Karpas-422 (cell line): ENCODE results near the gene MYO18A. TPM values are rescaled to one million over a fixed set of nuclear protein-coding genes. Genes with fewer than 3 reads are reported as not detected.

Source experiments
- DNase-seq: peaks from one replicate; pipeline ENCODE4 v3.0.0-alpha.2; 2015
- H2AFZ ChIP-seq: fragments of 200-600 bp; sonication (generic); 2 replicates; pipeline ENCODE4 v1.6.1; 2014; ENCODE audit warnings: antibody characterized with exemption, low read length, mixed read lengths
- H3K27ac ChIP-seq: fragments of 200-600 bp; sonication (generic); 2 replicates; pipeline ENCODE4 v1.5.1; 2014; ENCODE audit warnings: mild to moderate bottlenecking, low read length, moderate library complexity
- H3K27me3 ChIP-seq: fragments of 200-600 bp; sonication (generic); 2 replicates; pipeline ENCODE4 v1.6.1; 2014; ENCODE audit warnings: low read length, mixed read lengths
- H3K36me3 ChIP-seq: fragments of 200-600 bp; sonication (generic); 2 replicates; pipeline ENCODE4 v1.6.1; 2014; ENCODE audit warnings: low read length, mixed read lengths; ENCODE audit not compliant: insufficient read depth
- H3K4me1 ChIP-seq: fragments of 200-600 bp; sonication (generic); 2 replicates; pipeline ENCODE4 v1.6.1; 2014; ENCODE audit warnings: mild to moderate bottlenecking, low read length, mixed read lengths
- H3K4me2 ChIP-seq: fragments of 200-600 bp; sonication (generic); 2 replicates; pipeline ENCODE4 v1.6.1; 2014; ENCODE audit warnings: low read length, low read depth, mild to moderate bottlenecking; ENCODE audit not compliant: poor library complexity, severe bottlenecking
- H3K4me3 ChIP-seq: fragments of 200-600 bp; sonication (generic); 2 replicates; pipeline ENCODE4 v1.5.1; 2014; ENCODE audit warnings: mild to moderate bottlenecking, antibody characterized with exemption, low read length, mixed read lengths
- H3K79me2 ChIP-seq: fragments of 200-600 bp; sonication (generic); 2 replicates; pipeline ENCODE4 v1.6.1; 2014; ENCODE audit warnings: mild to moderate bottlenecking, low read length, mixed read lengths
- H3K9ac ChIP-seq: fragments of 200-600 bp; sonication (generic); 2 replicates; pipeline ENCODE4 v1.6.0; 2014; ENCODE audit warnings: low read length
- H3K9me2 ChIP-seq: fragments of 200-600 bp; sonication (generic), shearing (Covaris generic); replicated peaks from 2 replicates; pipeline ENCODE4 v1.6.0; 2014; ENCODE audit warnings: mild to moderate bottlenecking, low read length, moderate library complexity; ENCODE audit not compliant: insufficient read depth
- H3K9me3 ChIP-seq: fragments of 300-700, 200-600 bp; sonication (generic); 2 replicates; pipeline ENCODE4 v1.6.1; 2014; ENCODE audit warnings: low read length, mixed read lengths
- H4K20me1 ChIP-seq: fragments of 200-600 bp; sonication (generic); 2 replicates; pipeline ENCODE4 v1.6.1; 2014; ENCODE audit warnings: mild to moderate bottlenecking, antibody characterized with exemption, low read length, low read depth; ENCODE audit not compliant: insufficient read depth
- total RNA-seq: library from RNA; depleted of rRNA; stranded (reverse); fragments of >200 nt; shearing (Covaris generic); gene quantifications from 2 replicates; pipeline ENCODE4 v1.2.3, GENCODE V29; 2014; ENCODE audit warnings: low replicate concordance

The MYO18A gene
- total RNA-seq, 1 experiment from 2014 or later: 16.4 TPM

DNA sequence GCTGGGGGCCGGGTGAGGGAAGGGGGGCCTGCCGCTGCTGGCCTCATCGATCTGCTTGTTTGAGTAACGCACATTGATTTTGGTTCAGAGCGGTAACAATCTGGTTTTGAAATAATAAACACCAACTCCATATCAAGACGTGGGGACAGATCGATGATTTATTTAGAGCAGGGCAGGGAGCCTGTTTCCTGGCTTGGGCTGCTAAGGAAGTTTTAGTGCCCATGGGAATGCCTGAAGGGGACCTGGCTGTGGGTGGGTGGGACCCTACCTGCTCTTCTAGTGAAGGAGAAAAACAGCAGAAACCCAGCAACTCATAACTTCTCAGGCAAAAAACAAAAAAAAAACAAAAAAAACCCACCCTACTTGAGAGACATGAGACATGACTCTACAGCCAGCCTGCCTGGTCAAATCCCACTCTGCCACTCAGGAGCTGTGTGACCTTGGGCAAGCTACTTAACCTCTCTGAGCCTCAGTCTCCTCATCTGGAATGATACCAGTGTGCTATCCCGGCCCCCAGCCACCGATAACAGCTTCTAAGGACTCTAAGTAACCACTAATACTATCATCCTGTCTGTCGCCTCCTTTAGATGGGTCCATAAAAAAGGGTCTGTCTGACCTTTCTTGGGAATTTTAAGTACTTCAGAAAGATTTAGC is 71.2 kb downstream of the MYO18A start:
- DNase-seq: no peak
- no peaks in the 10 kb centered on the region for H3K9me3 ChIP-seq

DNA sequence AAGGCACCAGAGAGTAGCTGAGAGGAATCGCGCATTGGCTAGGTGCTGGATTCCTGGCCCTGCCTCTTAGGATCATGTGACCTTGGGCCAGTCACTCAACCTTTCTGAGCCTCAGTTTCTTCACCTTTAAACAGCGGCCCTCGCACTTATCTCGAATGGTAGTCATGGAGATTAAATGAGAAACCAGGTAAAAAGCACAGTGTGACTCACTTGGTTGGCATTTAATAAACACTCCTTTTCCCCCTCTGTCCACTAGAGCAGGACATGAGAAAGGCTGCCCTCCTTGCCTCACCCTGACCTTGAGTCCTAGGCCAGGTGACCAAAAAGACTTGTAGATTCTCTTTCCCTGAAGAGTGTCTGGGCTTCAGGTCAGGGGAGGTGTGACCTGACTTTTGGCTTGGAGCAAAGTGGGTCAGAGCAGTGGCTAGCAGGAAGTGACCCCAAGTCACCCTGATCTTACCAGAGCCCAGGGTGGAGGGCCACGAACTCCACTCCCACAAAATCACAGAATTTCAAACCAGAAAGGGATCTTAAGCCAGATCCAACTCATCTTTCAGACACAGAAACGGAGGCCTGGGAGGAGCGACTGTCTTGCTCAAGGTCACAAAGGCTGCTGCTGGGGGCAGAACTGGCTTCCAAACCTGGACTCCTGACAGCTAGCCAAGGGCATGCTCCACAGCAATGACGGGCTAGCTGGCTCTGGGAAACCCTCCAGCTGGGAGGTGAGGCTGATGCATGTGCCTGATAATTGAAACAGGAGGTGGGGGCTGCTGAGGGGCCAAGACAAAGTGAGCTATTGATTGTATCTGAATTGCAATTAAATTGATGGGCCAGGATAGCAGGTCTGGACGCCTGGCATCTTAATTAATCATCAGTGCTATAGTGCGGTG is 72.0 kb downstream of the MYO18A start:
- no peaks in the 10 kb centered on the region for H3K27me3 ChIP-seq
- H3K36me3 ChIP-seq: no peaks in the 10 kb centered on the region
- no peak overlapping the region for H3K27ac ChIP-seq
- H3K4me1 ChIP-seq: peaks cover 16% of the 10 kb centered on the region
- H3K4me3 ChIP-seq: no peak overlapping the region
- H3K79me2 ChIP-seq: no peaks in the 10 kb centered on the region
- no peak for DNase-seq
- peaks cover 5% of the 10 kb centered on the region; the same call in 1 of the 2 replicates for H4K20me1 ChIP-seq
- no peaks in the 10 kb centered on the region for H3K9me2 ChIP-seq
- no peak overlapping the region for H3K4me2 ChIP-seq
- H3K9me3 ChIP-seq: no peaks in the 10 kb centered on the region
- no peak overlapping the region for H3K9ac ChIP-seq
- H2AFZ ChIP-seq: no peak overlapping the region

More for the DNA sequence above, 71.2 kb downstream of the MYO18A start:
- Histone ChIP-seq H3K4me1 (peaks cover 22% of the 10 kb centered on the region), H3K79me2 (no peaks in the 10 kb centered on the region), H4K20me1 (peaks cover 5% of the 10 kb centered on the region; the same call in 1 of the 2 replicates), H3K9me2 (no peaks in the 10 kb centered on the region), H3K4me3 (no peak overlapping the region), H3K4me2 (no peak overlapping the region), H3K36me3 (no peaks in the 10 kb centered on the region), H3K9ac (no peak overlapping the region), H2AFZ (no peak overlapping the region), H3K27me3 (no peaks in the 10 kb centered on the region), H3K27ac (no peak overlapping the region)

DNA sequence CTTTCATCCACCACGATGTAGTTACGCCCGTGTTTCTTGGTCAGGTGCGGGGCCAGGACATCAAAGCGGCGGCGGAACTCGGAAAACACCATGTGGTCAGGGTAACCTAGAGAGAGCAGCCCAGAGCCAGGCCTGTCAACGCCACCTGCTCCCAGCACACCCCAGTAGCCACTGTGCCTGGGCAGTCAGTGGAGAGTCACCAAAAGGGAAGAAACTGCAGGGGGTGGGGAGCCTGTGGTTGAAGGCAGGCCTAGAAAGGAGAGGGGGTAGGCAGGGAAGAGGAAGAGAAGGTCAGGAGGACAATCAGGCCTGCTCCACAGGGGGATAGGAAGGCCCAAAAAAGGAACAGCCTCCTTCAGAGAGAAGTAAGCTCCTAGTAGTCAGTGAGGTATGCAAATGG is 73.1 kb downstream of the MYO18A start:
- no peaks in the 10 kb centered on the region for H3K36me3 ChIP-seq
- H4K20me1 ChIP-seq: peaks cover 1% of the 10 kb centered on the region; the same call in 1 of the 2 replicates
- no peaks in the 10 kb centered on the region for H3K9me3 ChIP-seq
- no peak overlapping the region for H3K9ac ChIP-seq
- H3K27me3 ChIP-seq: no peaks in the 10 kb centered on the region
- H3K4me2 ChIP-seq: no peak overlapping the region
- DNase-seq: no peak
- peaks cover 5% of the 10 kb centered on the region for H3K4me1 ChIP-seq
- H3K79me2 ChIP-seq: no peaks in the 10 kb centered on the region
- no peak overlapping the region for H3K4me3 ChIP-seq
- H3K9me2 ChIP-seq: no peaks in the 10 kb centered on the region
- H2AFZ ChIP-seq: no peak overlapping the region
- H3K27ac ChIP-seq: no peak overlapping the region

DNA sequence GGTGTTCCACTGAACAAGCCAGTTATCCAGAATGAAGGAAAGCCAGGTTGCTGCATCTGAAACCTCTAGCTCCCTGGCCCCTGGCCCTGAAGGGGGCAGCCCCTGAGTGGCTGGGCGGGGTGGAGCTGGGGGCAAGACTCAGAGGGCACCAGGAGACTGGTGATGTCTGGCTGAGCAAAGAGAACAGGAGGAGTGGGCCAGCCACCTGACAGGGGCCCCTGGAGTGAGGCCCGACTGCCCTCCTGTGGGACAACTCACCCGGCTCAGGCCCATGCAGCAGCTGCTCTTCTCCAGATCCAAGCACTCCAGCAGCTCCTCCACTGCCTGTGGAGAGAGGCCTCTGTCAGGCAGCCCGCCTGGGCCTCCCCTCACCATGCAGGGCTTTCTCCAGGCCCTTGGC is 76.9 kb downstream of the MYO18A start:
- H4K20me1 ChIP-seq: no peaks in the 10 kb centered on the region
- H3K27me3 ChIP-seq: no peaks in the 10 kb centered on the region
- no peaks in the 10 kb centered on the region for H3K9me2 ChIP-seq
- no peaks in the 10 kb centered on the region for H3K9me3 ChIP-seq
- no peak overlapping the region for H3K4me2 ChIP-seq
- H3K36me3 ChIP-seq: no peaks in the 10 kb centered on the region
- H3K79me2 ChIP-seq: no peaks in the 10 kb centered on the region
- H3K27ac ChIP-seq: no peak overlapping the region
- no peak overlapping the region for H3K9ac ChIP-seq
- no peaks in the 10 kb centered on the region for H3K4me1 ChIP-seq
- H3K4me3 ChIP-seq: no peak overlapping the region
- H2AFZ ChIP-seq: no peak overlapping the region
- no peak for DNase-seq

DNA sequence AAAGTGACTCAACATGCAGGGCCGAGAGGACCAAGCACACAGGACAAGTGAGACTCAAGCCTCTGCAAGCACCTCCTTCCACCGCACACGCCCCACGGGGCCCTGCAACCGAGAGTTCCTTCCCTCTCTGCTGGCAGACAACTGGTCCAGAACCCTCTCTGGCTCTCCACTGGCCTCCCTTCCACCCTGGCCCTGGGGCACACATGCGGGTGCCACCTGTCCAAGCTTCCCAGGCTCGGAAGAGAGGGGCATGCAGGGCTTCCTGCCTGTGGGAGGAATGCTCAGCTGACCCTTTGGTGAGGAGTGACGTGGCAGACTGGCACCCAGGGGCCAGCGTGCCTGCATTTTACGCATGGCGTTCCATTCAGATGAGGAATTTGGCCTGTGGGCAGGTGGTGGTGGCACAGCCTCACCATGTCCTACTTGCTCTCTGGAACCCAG is 77.4 kb downstream of the MYO18A start:
- H3K4me1 ChIP-seq: no peaks in the 10 kb centered on the region
- no peaks in the 10 kb centered on the region for H4K20me1 ChIP-seq
- H3K9ac ChIP-seq: no peak overlapping the region
- H3K27ac ChIP-seq: no peak overlapping the region
- no peaks in the 10 kb centered on the region for H3K9me2 ChIP-seq
- no peak overlapping the region for H2AFZ ChIP-seq
- no peaks in the 10 kb centered on the region for H3K9me3 ChIP-seq
- no peaks in the 10 kb centered on the region for H3K36me3 ChIP-seq
- no peak for DNase-seq
- no peak overlapping the region for H3K4me3 ChIP-seq
- H3K27me3 ChIP-seq: no peaks in the 10 kb centered on the region
- no peaks in the 10 kb centered on the region for H3K79me2 ChIP-seq
- no peak overlapping the region for H3K4me2 ChIP-seq

DNA sequence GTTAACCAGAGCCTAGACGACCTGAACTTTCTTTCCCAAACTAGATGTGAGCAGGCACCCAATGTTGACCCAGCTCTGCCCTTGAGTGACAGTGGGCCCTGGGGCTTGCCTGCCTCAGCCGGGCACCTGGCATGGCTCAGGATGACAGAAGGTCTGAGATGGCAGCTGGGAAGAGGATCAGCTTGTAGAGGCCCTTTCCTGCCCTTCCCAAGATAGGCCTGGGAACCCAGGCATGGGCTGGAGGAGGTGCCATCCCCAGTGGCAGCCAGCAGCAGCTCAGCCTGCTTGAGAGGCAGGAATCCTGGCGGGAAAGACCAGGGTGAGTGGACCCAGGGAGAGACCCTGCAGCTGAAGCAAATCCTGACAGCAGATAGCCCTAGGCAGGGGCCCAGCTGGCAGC is 78.2 kb downstream of the MYO18A start:
- Histone ChIP-seq H3K4me3 (no peak overlapping the region), H3K27ac (no peak overlapping the region), H3K9me2 (no peaks in the 10 kb centered on the region), H4K20me1 (no peaks in the 10 kb centered on the region), H3K36me3 (no peaks in the 10 kb centered on the region), H3K4me2 (no peak overlapping the region), H3K9me3 (no peaks in the 10 kb centered on the region), H3K27me3 (no peaks in the 10 kb centered on the region), H2AFZ (no peak overlapping the region), H3K9ac (no peak overlapping the region), H3K4me1 (no peaks in the 10 kb centered on the region), H3K79me2 (no peaks in the 10 kb centered on the region)
- no peak for DNase-seq

DNA sequence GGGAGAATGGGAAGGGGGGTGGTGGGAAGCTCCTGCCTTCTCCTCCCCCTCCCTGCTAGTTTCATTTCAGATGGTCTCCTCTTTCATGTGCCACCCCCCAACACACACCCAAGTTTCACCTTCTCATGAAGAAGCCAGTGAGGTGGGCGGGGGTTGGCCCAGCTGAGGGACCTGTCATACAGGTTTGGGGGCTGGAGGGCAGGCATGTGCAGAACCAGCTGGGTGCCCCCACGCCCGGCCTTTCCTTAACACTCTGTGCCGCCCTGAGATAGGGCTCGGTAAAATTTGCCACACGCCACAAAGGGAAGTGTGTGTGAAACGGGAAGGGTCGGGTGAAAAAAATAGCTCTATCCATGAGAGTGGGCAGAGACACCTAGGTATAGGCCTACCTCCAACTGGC is 79.9 kb downstream of the MYO18A start:
- Histone ChIP-seq H3K9me3 (no peaks in the 10 kb centered on the region), H4K20me1 (no peaks in the 10 kb centered on the region), H3K4me3 (no peak overlapping the region), H3K9ac (no peak overlapping the region), H3K27me3 (no peaks in the 10 kb centered on the region), H3K9me2 (no peaks in the 10 kb centered on the region), H3K27ac (no peak overlapping the region), H3K36me3 (no peaks in the 10 kb centered on the region), H2AFZ (no peak overlapping the region), H3K4me2 (no peak overlapping the region), H3K79me2 (no peaks in the 10 kb centered on the region), H3K4me1 (no peaks in the 10 kb centered on the region)
- no peak for DNase-seq

DNA sequence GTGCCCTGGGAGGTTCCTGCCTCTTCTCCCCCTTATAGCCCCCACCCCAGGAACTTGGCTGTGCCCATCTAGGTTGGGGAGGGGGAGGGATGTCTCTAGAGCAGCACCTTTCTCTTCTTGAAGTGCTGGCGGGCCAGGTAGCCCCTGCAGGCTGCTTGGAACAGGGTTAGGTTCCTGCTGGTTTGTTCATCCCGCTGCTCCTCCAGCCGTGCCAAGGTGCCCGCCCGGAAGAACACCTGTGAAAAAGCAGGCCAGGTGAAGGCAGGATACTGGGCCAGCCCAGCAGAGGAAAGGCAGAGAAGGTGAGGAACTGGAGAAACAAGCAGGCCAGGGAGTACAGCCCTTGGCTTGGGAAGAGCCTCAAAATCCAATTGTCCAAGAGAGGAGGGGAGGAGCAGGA is 80.7 kb downstream of the MYO18A start:
- Histone ChIP-seq H3K9ac (no peak overlapping the region), H2AFZ (no peak overlapping the region), H4K20me1 (no peaks in the 10 kb centered on the region), H3K9me3 (no peaks in the 10 kb centered on the region), H3K9me2 (no peaks in the 10 kb centered on the region), H3K4me3 (no peak overlapping the region), H3K4me2 (no peak overlapping the region), H3K27ac (no peak overlapping the region), H3K4me1 (no peaks in the 10 kb centered on the region), H3K36me3 (no peaks in the 10 kb centered on the region), H3K79me2 (no peaks in the 10 kb centered on the region), H3K27me3 (no peaks in the 10 kb centered on the region)
- no peak for DNase-seq
